ENCODE results near the gene LRRTM4.
"Not testable (repeated sequence)": the region's sequence is repeated elsewhere in the genome, so short reads cannot be mapped to it uniquely, and the experiment has no call there.

LRRTM4 gene

GRCh38 chr2:76870011-76870410 lies 652.2 kb downstream of the LRRTM4 start:
- DNase-seq (ENCODE audit: low read depth in 3 of 3): no peak

GRCh38 chr2:76867854-76868253 lies 654.3 kb downstream of the LRRTM4 start:
- DNase-seq (ENCODE audit: low read depth in 3 of 3): no peak

GRCh38 chr2:76866464-76866863 lies 655.7 kb downstream of the LRRTM4 start:
- DNase-seq (ENCODE audit: low read depth in 3 of 3): no peak

GRCh38 chr2:76862901-76863300 lies 659.3 kb downstream of the LRRTM4 start:
- no peak for DNase-seq (ENCODE audit: low read depth in 3 of 3)

- no peak for DNase-seq (ENCODE audit: low read depth in 3 of 3)
Measured at GRCh38 chr2:76861708-76862107, 660.5 kb downstream of the LRRTM4 start.

GRCh38 chr2:76851000-76851399 lies 671.2 kb downstream of the LRRTM4 start:
- DNase-seq (ENCODE audit: low read depth in 3 of 3): no peak

- DNase-seq (ENCODE audit: low read depth in 3 of 3): no peak
Measured at GRCh38 chr2:76849086-76849485, 673.1 kb downstream of the LRRTM4 start.

GRCh38 chr2:76839826-76840225 lies 682.4 kb downstream of the LRRTM4 start:
- no peak for DNase-seq (ENCODE audit: low read depth in 3 of 3)

- DNase-seq (ENCODE audit: low read depth in 3 of 3): no peak
Measured at GRCh38 chr2:76829374-76830234, 692.6 kb downstream of the LRRTM4 start.

GRCh38 chr2:76826691-76827090 lies 695.5 kb downstream of the LRRTM4 start:
- DNase-seq (ENCODE audit: low read depth in 3 of 3): no peak

GRCh38 chr2:76825140-76825970 lies 696.8 kb downstream of the LRRTM4 start:
- DNase-seq (ENCODE audit: low read depth in 3 of 3): no peak

- DNase-seq (ENCODE audit: low read depth in 3 of 3): no peak
Measured at GRCh38 chr2:76821731-76822130, 700.4 kb downstream of the LRRTM4 start.

GRCh38 chr2:76813084-76813483 lies 709.1 kb downstream of the LRRTM4 start:
- no peak for DNase-seq (ENCODE audit: low read depth in 3 of 3)

- DNase-seq (ENCODE audit: low read depth in 3 of 3): no peak
Measured at GRCh38 chr2:76812156-76812555, 710.0 kb downstream of the LRRTM4 start.

GRCh38 chr2:76809136-76809535 lies 713.0 kb downstream of the LRRTM4 start:
- no peak for DNase-seq (ENCODE audit: low read depth in 3 of 3)

- DNase-seq (ENCODE audit: low read depth in 3 of 3): no peak
Measured at GRCh38 chr2:76808732-76809131, 713.4 kb downstream of the LRRTM4 start.

GRCh38 chr2:76793647-76794334 lies 728.4 kb downstream of the LRRTM4 start:
- DNase-seq (ENCODE audit: low read depth in 3 of 3): no peak

- not testable (repeated sequence) for DNase-seq (ENCODE audit: low read depth in 3 of 3)
Measured at GRCh38 chr2:76781313-76781712, 740.9 kb downstream of the LRRTM4 start.

GRCh38 chr2:76763276-76763675 lies 758.9 kb downstream of the LRRTM4 start:
- no peak for DNase-seq (ENCODE audit: low read depth in 3 of 3)

- DNase-seq (ENCODE audit: low read depth in 3 of 3): no peak
Measured at GRCh38 chr2:76760367-76760704, 761.8 kb downstream of the LRRTM4 start.

- DNase-seq (ENCODE audit: low read depth in 3 of 3): no peak
Measured at GRCh38 chr2:76759634-76760366, 762.4 kb downstream of the LRRTM4 start.

- no peak for DNase-seq (ENCODE audit: low read depth in 3 of 3)
Measured at GRCh38 chr2:76752506-76752905, 769.7 kb downstream of the LRRTM4 start.

Measured in stimulated activated CD4-positive, alpha-beta T cell treated with anti-CD3 and anti-CD28 coated beads, TNF-alpha, amount 100 ng/mL, for 24 hours (primary cell).